Kidney epithelial cell (primary cell): ENCODE data around the gene DUSP23. TPM values are rescaled to one million over a fixed set of nuclear protein-coding genes. Genes with fewer than 3 reads are reported as not detected.

Experiments used
- DNase-seq: peaks from one replicate; pipeline ENCODE4 v3.0.0-alpha.2; 2010; ENCODE audit warnings: low read depth
- H3K27me3 ChIP-seq: 2 replicates; pipeline ENCODE4 v1.6.0; 2011; ENCODE audit warnings: low read length; ENCODE audit not compliant: control insufficient read depth, insufficient read depth
- H3K36me3 ChIP-seq: 2 replicates; pipeline ENCODE4 v1.5.1; 2011; ENCODE audit warnings: low read length; ENCODE audit not compliant: control insufficient read depth, insufficient read depth
- H3K4me3 ChIP-seq: 2 replicates; pipeline ENCODE4 v1.5.1; 2011; ENCODE audit warnings: low read depth, mild to moderate bottlenecking, control low read depth, low read length
- total RNA-seq: library from RNA; depleted of rRNA; stranded (reverse); fragments of >200 nt; gene quantifications from 2 replicates; pipeline ENCODE4 v1.2.3, GENCODE V29; 2015
- TF ChIP-seq, protein P1 (sequence below): IDR thresholded peaks from 2 replicates; pipeline ENCODE4 v1.5.1; 2011; ENCODE audit warnings: mild to moderate bottlenecking, moderate library complexity, low read length, control low read depth, inconsistent platforms; ENCODE audit not compliant: insufficient read depth, poor library complexity, severe bottlenecking

DUSP23 gene
- total RNA-seq, 1 donor from 2014 or later: 67.3 TPM

DNA sequence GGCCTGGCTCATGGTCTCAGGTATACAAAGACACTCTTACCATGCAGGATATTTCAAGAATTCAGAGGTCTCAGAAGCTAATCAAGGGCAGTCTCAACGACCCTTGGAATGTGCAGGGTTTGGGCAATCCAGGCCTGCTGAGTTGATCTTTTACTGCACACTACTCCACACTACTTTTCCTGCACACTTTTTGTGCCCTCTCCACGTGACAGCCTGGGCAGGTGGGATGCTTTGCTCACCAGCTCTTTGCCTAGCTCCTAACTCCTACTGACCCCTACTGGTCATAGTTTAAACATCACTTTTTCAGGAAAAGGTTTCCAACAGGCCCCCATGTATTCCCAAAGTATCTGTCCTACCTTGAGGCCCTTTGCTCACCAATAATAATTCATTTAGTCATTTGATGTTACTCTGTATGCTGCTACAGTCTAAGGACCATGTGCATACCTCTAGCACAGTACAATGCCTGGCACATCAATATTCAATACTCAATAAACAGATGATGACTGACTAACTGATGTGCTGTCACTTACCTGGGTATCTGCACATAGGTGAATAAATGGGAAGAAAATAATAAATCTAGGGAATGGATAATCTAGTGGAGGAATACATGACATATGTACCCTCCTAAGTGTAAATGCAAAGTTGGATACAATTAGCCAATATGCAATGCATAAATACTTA is 9.6 kb downstream of the DUSP23 start:
- Histone ChIP-seq H3K36me3 (no peaks in the 10 kb centered on the region), H3K4me3 (no peak overlapping the region), H3K27me3 (peaks cover 7% of the 10 kb centered on the region)
- DNase-seq: no peak
- TF ChIP-seq, protein P1, sequence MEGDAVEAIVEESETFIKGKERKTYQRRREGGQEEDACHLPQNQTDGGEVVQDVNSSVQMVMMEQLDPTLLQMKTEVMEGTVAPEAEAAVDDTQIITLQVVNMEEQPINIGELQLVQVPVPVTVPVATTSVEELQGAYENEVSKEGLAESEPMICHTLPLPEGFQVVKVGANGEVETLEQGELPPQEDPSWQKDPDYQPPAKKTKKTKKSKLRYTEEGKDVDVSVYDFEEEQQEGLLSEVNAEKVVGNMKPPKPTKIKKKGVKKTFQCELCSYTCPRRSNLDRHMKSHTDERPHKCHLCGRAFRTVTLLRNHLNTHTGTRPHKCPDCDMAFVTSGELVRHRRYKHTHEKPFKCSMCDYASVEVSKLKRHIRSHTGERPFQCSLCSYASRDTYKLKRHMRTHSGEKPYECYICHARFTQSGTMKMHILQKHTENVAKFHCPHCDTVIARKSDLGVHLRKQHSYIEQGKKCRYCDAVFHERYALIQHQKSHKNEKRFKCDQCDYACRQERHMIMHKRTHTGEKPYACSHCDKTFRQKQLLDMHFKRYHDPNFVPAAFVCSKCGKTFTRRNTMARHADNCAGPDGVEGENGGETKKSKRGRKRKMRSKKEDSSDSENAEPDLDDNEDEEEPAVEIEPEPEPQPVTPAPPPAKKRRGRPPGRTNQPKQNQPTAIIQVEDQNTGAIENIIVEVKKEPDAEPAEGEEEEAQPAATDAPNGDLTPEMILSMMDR: peak; percentile 54

DNA sequence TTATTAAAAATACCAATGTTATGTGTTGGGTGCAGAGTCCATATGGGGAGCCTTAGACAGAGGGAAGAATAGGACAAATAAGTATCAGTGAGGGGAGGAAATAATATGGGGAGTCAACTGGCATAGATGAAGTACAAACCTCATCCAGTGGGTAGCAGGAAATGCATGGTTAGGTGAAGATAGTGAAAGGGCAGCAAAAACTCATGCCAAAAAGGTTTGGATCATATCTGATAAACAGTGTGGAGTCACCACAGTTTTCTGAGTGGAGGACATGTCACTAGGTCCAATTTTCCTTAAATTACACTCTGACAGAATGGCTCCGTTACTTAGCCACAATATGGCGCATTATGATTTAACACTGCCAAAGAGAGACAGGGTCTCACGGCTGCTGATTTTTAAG is 10.3 kb downstream of the DUSP23 start:
- H3K4me3 ChIP-seq: no peak overlapping the region
- H3K36me3 ChIP-seq: no peaks in the 10 kb centered on the region
- DNase-seq: no peak
- TF ChIP-seq, protein P1: no peak
- H3K27me3 ChIP-seq: peaks cover 10% of the 10 kb centered on the region

DNA sequence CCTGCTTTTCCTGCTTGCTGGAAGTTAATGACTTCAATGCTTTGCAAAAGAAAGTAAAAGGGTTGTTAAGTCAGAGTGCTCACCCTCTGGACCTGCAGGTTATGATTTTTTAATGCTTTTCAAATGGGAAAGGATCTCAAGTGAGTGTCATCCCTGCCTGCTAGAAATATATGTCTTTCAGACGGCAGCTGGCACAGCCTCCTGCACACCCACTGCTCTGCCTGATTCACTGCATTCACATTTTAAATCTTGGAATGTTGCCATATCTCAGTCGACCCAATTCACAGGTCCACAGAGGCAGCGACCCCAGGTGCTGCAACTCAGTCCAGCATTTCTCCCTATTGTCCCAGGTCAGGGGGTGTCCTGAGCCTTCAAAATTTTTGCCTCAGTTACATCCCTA is 10.7 kb downstream of the DUSP23 start:
- DNase-seq: no peak
- no peaks in the 10 kb centered on the region for H3K36me3 ChIP-seq
- H3K4me3 ChIP-seq: no peak overlapping the region
- TF ChIP-seq, protein P1: no peak
- peaks cover 10% of the 10 kb centered on the region for H3K27me3 ChIP-seq

DNA sequence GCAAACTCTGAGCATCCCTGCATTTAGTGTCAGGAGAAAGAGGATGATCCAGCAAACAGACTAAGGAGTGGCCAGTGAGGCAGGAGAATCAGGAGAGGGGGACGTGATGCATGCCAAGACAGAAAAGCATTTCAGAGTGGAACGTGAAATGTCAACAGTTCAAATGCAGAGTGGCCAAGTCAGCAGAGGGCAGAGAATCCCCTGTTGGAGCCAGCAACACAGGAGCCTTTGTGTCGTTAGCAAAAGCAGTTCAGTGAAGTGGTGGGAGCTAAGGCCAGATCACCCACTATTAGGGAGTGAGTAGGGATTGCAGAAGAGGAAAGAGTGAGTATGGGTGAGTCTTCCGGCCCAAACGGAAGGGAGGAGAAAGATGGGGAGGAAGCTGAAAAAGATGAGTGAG is 14.8 kb downstream of the DUSP23 start:
- Histone ChIP-seq H3K4me3 (no peak overlapping the region), H3K27me3 (peaks cover 10% of the 10 kb centered on the region), H3K36me3 (no peaks in the 10 kb centered on the region)
- TF ChIP-seq, protein P1: no peak
- DNase-seq: no peak

DNA sequence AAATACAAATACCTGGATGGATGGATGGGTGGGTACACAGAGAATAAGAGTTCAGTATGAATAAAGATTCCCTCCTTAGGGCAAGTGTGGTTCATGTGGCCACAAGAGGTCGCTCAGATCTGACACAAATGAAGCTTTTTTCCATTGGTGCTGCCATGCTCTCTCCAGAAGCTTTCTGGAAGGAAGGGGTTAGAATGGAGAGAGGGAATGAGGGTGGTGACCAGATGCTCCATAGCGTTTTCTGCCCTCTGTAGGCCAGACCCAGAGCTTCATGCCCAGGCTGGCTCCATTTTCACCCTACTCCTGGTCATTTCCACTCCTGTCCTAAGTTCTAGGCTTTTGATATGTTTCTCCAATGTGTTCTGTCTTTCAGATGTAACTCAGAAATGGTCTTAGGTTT is 18.1 kb downstream of the DUSP23 start:
- TF ChIP-seq, protein P1: peak; percentile 68
- no peak overlapping the region for H3K4me3 ChIP-seq
- peaks cover 7% of the 10 kb centered on the region for H3K27me3 ChIP-seq
- DNase-seq: peak; percentile 26
- no peaks in the 10 kb centered on the region for H3K36me3 ChIP-seq

DNA sequence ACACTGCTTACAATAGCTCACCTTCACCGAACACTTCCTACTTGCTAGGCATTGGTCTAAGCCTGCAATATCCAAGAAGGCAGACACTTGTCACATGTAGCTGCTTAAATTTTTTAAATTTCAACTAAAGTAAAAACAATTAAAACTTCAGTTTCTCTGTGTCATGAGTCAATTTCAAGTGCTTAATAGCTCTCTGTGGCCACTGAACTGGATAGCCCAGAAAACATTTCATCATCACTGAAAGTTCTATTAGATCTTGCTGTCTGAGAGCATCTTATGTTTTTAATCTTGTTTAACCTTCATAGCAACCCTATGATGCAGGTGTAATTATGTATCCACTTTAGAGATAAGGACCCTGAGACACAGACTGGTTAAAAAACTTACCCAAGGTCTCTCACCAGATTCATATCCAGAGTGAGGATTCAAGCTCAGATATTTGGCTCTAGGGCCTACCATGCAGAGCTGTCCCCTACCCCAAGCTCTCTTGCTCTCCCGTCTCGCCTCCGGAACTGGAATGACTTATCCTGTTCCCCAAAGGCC is 18.8 kb downstream of the DUSP23 start:
- Histone ChIP-seq H3K27me3 (peaks cover 7% of the 10 kb centered on the region), H3K36me3 (no peaks in the 10 kb centered on the region), H3K4me3 (no peak overlapping the region)
- TF ChIP-seq, protein P1: no peak
- DNase-seq: peak; percentile 21
